BLaER1 treated with 17β-estradiol and CSF1 and Interleukin-3, amounts not matched to agents 10 nM and 100 nM (cell line): Measurements from ENCODE around the gene KRTAP2-2.

Experiments used
- H3K27ac ChIP-seq, 11 experiments: shearing (Covaris generic); formaldehyde crosslinking; 2 replicates each; pipeline ENCODE4 v1.8.1; 2022
- H3K27me3 ChIP-seq, 11 experiments: shearing (Covaris generic); formaldehyde crosslinking; 2 replicates each; pipeline ENCODE4 v1.8.1; 2022
- H3K36me3 ChIP-seq, 11 experiments: shearing (Covaris generic); formaldehyde crosslinking; 2 replicates each; pipeline ENCODE4 v1.8.1; 2022
- H3K4me1 ChIP-seq, 10 experiments: shearing (Covaris generic); formaldehyde crosslinking; 2 replicates each; pipeline ENCODE4 v1.8.1; 2022
- H3K4me2 ChIP-seq, 11 experiments: shearing (Covaris generic); formaldehyde crosslinking; 2 replicates each; pipeline ENCODE4 v1.8.1; 2022
- H3K4me3 ChIP-seq, 10 experiments: shearing (Covaris generic); formaldehyde crosslinking; 2 replicates each; pipeline ENCODE4 v1.8.1; 2022
- H3K9ac ChIP-seq, 11 experiments: shearing (Covaris generic); formaldehyde crosslinking; 2 replicates each; pipeline ENCODE4 v1.8.1; 2022
- H3K9me3 ChIP-seq, 11 experiments: shearing (Covaris generic); formaldehyde crosslinking; replicated peaks in 1 of 11; 2 replicates each; pipeline ENCODE4 v1.8.1; 2022
- H4K20me1 ChIP-seq, 11 experiments: shearing (Covaris generic); formaldehyde crosslinking; 2 replicates each; pipeline ENCODE4 v1.8.1; 2022
- Cebpa-rat ChIP-seq, 11 experiments: shearing (Covaris generic); IDR thresholded peaks; 2 replicates each; pipeline ENCODE4 v1.8.1; 2022

KRTAP2-2 gene

GRCh38 chr17:41024697-41025096, 30.3 kb downstream of the KRTAP2-2 start:
- no peak overlapping the region for H3K9ac ChIP-seq
- H3K4me3 ChIP-seq = no peak overlapping the region
- H3K36me3 ChIP-seq = no peaks in the 10 kb centered on the region
- no peak overlapping the region for H3K4me2 ChIP-seq
- no peak for TF ChIP-seq Cebpa-rat (IDR thresholded peaks at IDR 0.05)
- H3K4me1 ChIP-seq = no peaks in the 10 kb centered on the region
- no peaks in the 10 kb centered on the region for H3K27me3 ChIP-seq
- no peak overlapping the region for H3K27ac ChIP-seq
- H3K9me3 ChIP-seq = peaks cover 0 to 13% (median 6%) of the 10 kb centered on the region in 11 experiments; a peak in 6 of 22 replicates
- H4K20me1 ChIP-seq = no peaks in the 10 kb centered on the region

DNA sequence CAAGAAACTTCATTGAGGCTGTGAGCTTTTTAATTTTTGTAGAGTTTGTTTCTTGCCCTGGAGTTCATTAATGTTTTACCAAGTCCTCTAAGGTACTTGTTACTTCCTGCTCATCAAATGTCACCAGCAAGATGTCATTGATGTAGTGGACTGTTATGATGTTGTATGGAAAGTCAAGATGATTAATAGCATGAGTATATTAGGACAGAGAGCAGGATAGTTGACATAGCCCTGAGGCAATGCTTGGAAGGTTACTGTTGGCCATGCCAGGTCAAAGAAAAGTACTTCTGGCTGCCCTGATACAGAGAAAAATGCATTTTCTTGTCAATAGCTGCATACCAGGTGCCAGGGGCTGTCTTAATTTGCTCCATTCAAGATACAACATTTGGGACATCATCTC, 34.7 kb downstream of the KRTAP2-2 start:
- no peak for TF ChIP-seq Cebpa-rat (IDR thresholded peaks at IDR 0.05)

DNA sequence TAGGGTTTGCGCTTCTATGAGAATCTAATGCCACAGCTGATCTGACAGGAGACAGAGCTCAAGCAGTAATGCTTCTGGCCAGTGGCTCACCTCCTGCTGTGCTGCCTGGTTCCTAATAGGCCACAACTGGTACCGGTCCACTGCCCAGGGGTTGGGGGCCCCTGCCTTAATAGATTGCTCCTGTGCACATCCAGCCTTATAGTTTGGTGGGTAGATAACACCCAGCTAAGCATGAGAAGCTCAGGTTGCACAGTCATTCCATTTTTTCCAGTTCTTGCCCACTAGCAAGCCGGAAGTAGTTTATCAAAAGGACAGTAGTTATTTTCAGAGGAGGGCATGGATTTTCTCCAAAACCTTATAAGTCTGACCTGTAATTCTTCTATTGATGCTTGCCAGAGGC, 35.6 kb downstream of the KRTAP2-2 start:
- Histone ChIP-seq H4K20me1 (no peaks in the 10 kb centered on the region), H3K9ac (no peak overlapping the region), H3K4me3 (no peak overlapping the region), H3K4me2 (no peak overlapping the region), H3K9me3 (peaks cover 0 to 13% (median 6%) of the 10 kb centered on the region in 11 experiments; a peak in 6 of 22 replicates), H3K36me3 (no peaks in the 10 kb centered on the region), H3K27ac (no peak overlapping the region), H3K4me1 (no peaks in the 10 kb centered on the region), H3K27me3 (no peaks in the 10 kb centered on the region)
- no peak for TF ChIP-seq Cebpa-rat (IDR thresholded peaks at IDR 0.05)

More for the DNA sequence above, 34.7 kb downstream of the KRTAP2-2 start:
- no peaks in the 10 kb centered on the region for H3K27me3 ChIP-seq
- no peak overlapping the region for H3K9ac ChIP-seq
- no peaks in the 10 kb centered on the region for H3K36me3 ChIP-seq
- no peak overlapping the region for H3K4me3 ChIP-seq
- no peaks in the 10 kb centered on the region for H4K20me1 ChIP-seq
- H3K9me3 ChIP-seq = peaks cover 0 to 13% (median 6%) of the 10 kb centered on the region in 11 experiments; a peak in 6 of 22 replicates
- H3K27ac ChIP-seq = no peak overlapping the region
- no peak overlapping the region for H3K4me2 ChIP-seq
- H3K4me1 ChIP-seq = no peaks in the 10 kb centered on the region

- no peak overlapping the region for H3K4me2 ChIP-seq
- no peak overlapping the region for H3K4me3 ChIP-seq
- H3K36me3 ChIP-seq = no peaks in the 10 kb centered on the region
- H3K27ac ChIP-seq = no peak overlapping the region
- TF ChIP-seq Cebpa-rat (IDR thresholded peaks at IDR 0.05) = no peak
- H3K27me3 ChIP-seq = no peaks in the 10 kb centered on the region
- H3K9ac ChIP-seq = no peak overlapping the region
- no peaks in the 10 kb centered on the region for H3K4me1 ChIP-seq
- H4K20me1 ChIP-seq = no peaks in the 10 kb centered on the region
- peaks cover 0 to 13% (median 6%) of the 10 kb centered on the region in 11 experiments; a peak in 6 of 22 replicates for H3K9me3 ChIP-seq
Measured at GRCh38 chr17:41018541-41018940, 36.5 kb downstream of the KRTAP2-2 start.

DNA sequence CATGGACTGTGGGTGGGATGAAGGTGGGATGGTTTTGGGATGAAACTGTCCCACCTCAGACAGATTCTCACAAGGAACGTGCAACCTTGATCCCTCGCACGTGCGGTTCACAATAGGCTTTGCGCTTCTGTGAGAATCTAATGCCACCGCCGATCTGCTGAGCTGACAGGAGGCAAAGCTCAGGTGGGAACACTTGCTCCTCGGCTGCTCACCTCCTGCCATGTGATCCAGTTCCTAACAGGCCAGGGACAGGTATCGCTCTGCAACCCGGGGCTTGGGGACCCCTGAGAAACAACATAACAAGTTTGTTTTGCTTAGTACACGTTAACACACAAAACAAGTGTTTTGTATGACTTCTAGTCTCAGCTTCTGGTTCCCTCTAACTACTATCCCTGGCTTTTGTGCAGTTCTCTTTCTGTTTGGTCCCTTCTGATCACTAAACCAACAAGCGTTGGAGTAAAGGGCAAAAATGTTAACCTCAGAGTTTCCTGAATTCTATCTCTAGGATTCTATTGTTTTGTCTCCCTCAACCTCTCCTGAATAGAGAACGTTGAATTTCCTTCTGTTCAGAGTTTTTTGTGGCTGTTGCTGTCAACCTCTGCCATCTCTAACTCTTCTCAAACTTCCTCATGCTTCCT, 38.3 kb downstream of the KRTAP2-2 start:
- TF ChIP-seq Cebpa-rat (IDR thresholded peaks at IDR 0.05) = no peak
- Histone ChIP-seq H3K9ac (no peak overlapping the region), H3K9me3 (peaks cover 0 to 10% (median 6%) of the 10 kb centered on the region in 11 experiments; a peak in 6 of 22 replicates), H3K27ac (no peak overlapping the region), H4K20me1 (no peaks in the 10 kb centered on the region), H3K27me3 (no peaks in the 10 kb centered on the region), H3K36me3 (no peaks in the 10 kb centered on the region), H3K4me1 (no peaks in the 10 kb centered on the region), H3K4me3 (no peak overlapping the region), H3K4me2 (no peak overlapping the region)

- Histone ChIP-seq H3K27ac (no peak overlapping the region), H3K4me1 (no peaks in the 10 kb centered on the region), H4K20me1 (no peaks in the 10 kb centered on the region), H3K9me3 (no peaks in the 10 kb centered on the region), H3K27me3 (no peaks in the 10 kb centered on the region), H3K4me3 (no peak overlapping the region), H3K4me2 (no peak overlapping the region), H3K36me3 (no peaks in the 10 kb centered on the region), H3K9ac (no peak overlapping the region)
- TF ChIP-seq Cebpa-rat (IDR thresholded peaks at IDR 0.05) = no peak
Measured at GRCh38 chr17:41015454-41015853, 39.6 kb downstream of the KRTAP2-2 start.

DNA sequence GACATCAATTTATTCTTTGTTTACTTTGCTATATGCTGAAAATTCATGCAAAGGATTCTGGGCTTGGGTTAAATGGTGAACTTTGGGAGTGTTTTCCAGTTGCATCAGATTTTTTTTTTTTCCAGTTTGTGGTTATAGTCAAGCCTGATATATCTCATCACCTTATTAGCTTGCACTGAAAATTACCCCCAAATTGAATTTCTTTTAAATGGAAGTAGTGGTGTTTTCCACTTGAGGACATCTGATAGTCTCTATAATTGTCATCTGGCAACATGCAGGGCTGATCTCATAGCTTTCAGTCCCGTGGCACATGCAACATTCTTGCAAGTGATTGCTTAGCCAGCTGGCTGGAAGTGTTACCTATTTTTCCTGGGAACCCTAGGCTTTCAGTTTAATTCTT, 41.4 kb downstream of the KRTAP2-2 start:
- H4K20me1 ChIP-seq = no peaks in the 10 kb centered on the region
- no peak overlapping the region for H3K9ac ChIP-seq
- no peaks in the 10 kb centered on the region for H3K36me3 ChIP-seq
- H3K4me2 ChIP-seq = no peak overlapping the region
- no peaks in the 10 kb centered on the region for H3K4me1 ChIP-seq
- no peak overlapping the region for H3K27ac ChIP-seq
- H3K27me3 ChIP-seq = no peaks in the 10 kb centered on the region
- TF ChIP-seq Cebpa-rat (IDR thresholded peaks at IDR 0.05) = no peak
- no peaks in the 10 kb centered on the region for H3K9me3 ChIP-seq
- no peak overlapping the region for H3K4me3 ChIP-seq

DNA sequence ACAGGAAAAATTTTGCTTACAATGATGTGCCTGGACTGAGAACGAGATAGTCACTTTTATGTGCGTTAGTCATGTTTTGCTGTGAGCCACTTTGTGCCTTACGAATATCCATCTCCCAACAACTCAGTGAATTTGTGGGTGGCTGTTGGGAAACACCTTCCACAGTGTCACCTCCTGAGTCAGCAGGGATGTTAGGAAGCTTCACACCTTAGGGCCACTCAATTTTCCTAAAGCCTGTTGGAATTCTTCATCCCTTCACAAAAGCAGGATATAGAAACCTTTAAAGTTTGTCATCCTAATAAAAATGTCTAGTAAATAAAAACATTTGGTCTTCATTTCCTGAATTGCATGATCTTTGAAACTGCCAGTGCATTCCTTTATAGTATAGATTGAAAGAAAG, 41.8 kb downstream of the KRTAP2-2 start:
- Histone ChIP-seq H3K36me3 (no peaks in the 10 kb centered on the region), H3K9ac (no peak overlapping the region), H3K4me1 (no peaks in the 10 kb centered on the region), H4K20me1 (no peaks in the 10 kb centered on the region), H3K4me2 (no peak overlapping the region), H3K27ac (no peak overlapping the region), H3K4me3 (no peak overlapping the region), H3K9me3 (no peaks in the 10 kb centered on the region), H3K27me3 (no peaks in the 10 kb centered on the region)
- no peak for TF ChIP-seq Cebpa-rat (IDR thresholded peaks at IDR 0.05)

GRCh38 chr17:41012326-41013120, 42.5 kb downstream of the KRTAP2-2 start:
- no peak overlapping the region for H3K4me2 ChIP-seq
- no peak for TF ChIP-seq Cebpa-rat (IDR thresholded peaks at IDR 0.05)
- H4K20me1 ChIP-seq = no peaks in the 10 kb centered on the region
- no peak overlapping the region for H3K9ac ChIP-seq
- H3K4me3 ChIP-seq = no peak overlapping the region
- no peaks in the 10 kb centered on the region for H3K36me3 ChIP-seq
- no peaks in the 10 kb centered on the region for H3K9me3 ChIP-seq
- no peaks in the 10 kb centered on the region for H3K4me1 ChIP-seq
- H3K27ac ChIP-seq = no peak overlapping the region
- no peaks in the 10 kb centered on the region for H3K27me3 ChIP-seq

DNA sequence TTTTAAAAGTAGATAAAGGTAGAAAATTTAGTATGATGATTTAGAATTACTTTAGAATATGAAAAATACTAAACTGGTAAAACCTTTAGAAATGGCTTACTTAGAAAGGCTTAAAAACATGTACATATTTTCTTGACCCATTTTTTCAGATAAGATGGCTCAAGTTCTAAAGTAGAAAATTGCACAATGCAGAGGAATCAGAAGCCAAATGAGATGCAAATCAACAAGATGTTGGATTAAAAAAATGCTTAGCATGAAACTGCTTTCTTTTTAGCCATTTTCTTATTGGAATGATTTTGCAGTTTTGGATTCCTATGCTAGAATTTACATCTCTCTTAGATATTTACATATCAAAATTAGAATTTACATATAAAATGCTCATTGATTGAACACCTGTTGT, 44.6 kb downstream of the KRTAP2-2 start:
- no peak overlapping the region for H3K9ac ChIP-seq
- no peaks in the 10 kb centered on the region for H3K36me3 ChIP-seq
- no peaks in the 10 kb centered on the region for H4K20me1 ChIP-seq
- no peak overlapping the region for H3K27ac ChIP-seq
- no peaks in the 10 kb centered on the region for H3K27me3 ChIP-seq
- no peak overlapping the region for H3K4me2 ChIP-seq
- no peak for TF ChIP-seq Cebpa-rat (IDR thresholded peaks at IDR 0.05)
- H3K4me3 ChIP-seq = no peak overlapping the region
- no peaks in the 10 kb centered on the region for H3K9me3 ChIP-seq
- no peaks in the 10 kb centered on the region for H3K4me1 ChIP-seq
